NCI-H1092 (cell line): ENCODE measurements around the gene SLC2A13.
"Not testable (repeated sequence)": the region's sequence is repeated elsewhere in the genome, so short reads cannot be mapped to it uniquely, and the experiment has no call there.

Source experiments
- DNase-seq: peaks from one replicate; lab custom pipeline; 2025; lab: John Stamatoyannopoulos, UW

SLC2A13 gene

GRCh38 chr12:39923364-39923763 lies 182.5 kb downstream of the SLC2A13 start:
- DNase-seq = no peak

- not testable (repeated sequence) for DNase-seq
These were observed 183.3 kb downstream of the SLC2A13 start for GRCh38 chr12:39922598-39922997.

- no peak for DNase-seq
These were observed 185.2 kb downstream of the SLC2A13 start for GRCh38 chr12:39920647-39921046.

- no peak for DNase-seq
These were observed 185.7 kb downstream of the SLC2A13 start for GRCh38 chr12:39920222-39920621.

- DNase-seq = no peak
These were observed 186.1 kb downstream of the SLC2A13 start for GRCh38 chr12:39919790-39920189.

- no peak for DNase-seq
These were observed 190.6 kb downstream of the SLC2A13 start for GRCh38 chr12:39915249-39915648.

- no peak for DNase-seq
These were observed 193.5 kb downstream of the SLC2A13 start for GRCh38 chr12:39912211-39912980.

GRCh38 chr12:39906237-39906636 lies 199.6 kb downstream of the SLC2A13 start:
- no peak for DNase-seq

- DNase-seq = no peak
These were observed 200.7 kb downstream of the SLC2A13 start for GRCh38 chr12:39905152-39905551.

- no peak for DNase-seq
These were observed 203.1 kb downstream of the SLC2A13 start for GRCh38 chr12:39902821-39903220.

- DNase-seq = no peak
These were observed 208.6 kb downstream of the SLC2A13 start for GRCh38 chr12:39897315-39897714.

GRCh38 chr12:39893388-39893787 lies 212.5 kb downstream of the SLC2A13 start:
- DNase-seq = not testable (repeated sequence)

GRCh38 chr12:39892146-39892545 lies 213.7 kb downstream of the SLC2A13 start:
- no peak for DNase-seq

- DNase-seq = no peak
These were observed 218.0 kb downstream of the SLC2A13 start for GRCh38 chr12:39887856-39888255.

GRCh38 chr12:39886106-39886505 lies 219.8 kb downstream of the SLC2A13 start:
- DNase-seq = no peak

- DNase-seq = no peak
These were observed 221.2 kb downstream of the SLC2A13 start for GRCh38 chr12:39884616-39885125.

GRCh38 chr12:39883411-39883810 lies 222.5 kb downstream of the SLC2A13 start:
- no peak for DNase-seq

GRCh38 chr12:39878753-39879152 lies 227.1 kb downstream of the SLC2A13 start:
- DNase-seq = no peak

- DNase-seq = no peak
These were observed 230.2 kb downstream of the SLC2A13 start for GRCh38 chr12:39875721-39876120.

- no peak for DNase-seq
These were observed 231.1 kb downstream of the SLC2A13 start for GRCh38 chr12:39874785-39875184.

- no peak for DNase-seq
These were observed 232.8 kb downstream of the SLC2A13 start for GRCh38 chr12:39873065-39873464.

- DNase-seq = no peak
These were observed 233.5 kb downstream of the SLC2A13 start for GRCh38 chr12:39872425-39872824.

- DNase-seq = no peak
These were observed 237.6 kb downstream of the SLC2A13 start for GRCh38 chr12:39868328-39868725.
